ENCODE results near the gene PEX3.

GRCh38 chr6:143528164-143528811, 77.7 kb downstream of the PEX3 start:
- no peak for TF ChIP-seq CTCF (conservative IDR thresholded peaks at IDR 0.05 in 1 of 2, IDR thresholded peaks at IDR 0.05 in 1 of 2; ENCODE audit: low read depth in 1 of 2, low read length in 2 of 2)
- TF ChIP-seq EZH2 (IDR thresholded peaks at IDR 0.05; ENCODE audit: low read length, missing control alignments): no peak

Data from fibroblast of lung (primary cell).